GM13976 (cell line): ENCODE data around the gene TRIM62.

Source experiments
- DNase-seq: peaks from one replicate; pipeline ENCODE4 v3.0.0; 2012; ENCODE audit warnings: low spot score
- CTCF ChIP-seq: IDR thresholded peaks from 2 replicates; pipeline ENCODE4 v1.5.1; 2012; ENCODE audit warnings: borderline replicate concordance, mild to moderate bottlenecking; ENCODE audit not compliant: insufficient read depth; ENCODE audit errors: extremely low read depth, missing control alignments, control extremely low read depth
- in situ Hi-C: fragments of 300-500 bp; cut with MboI; formaldehyde crosslinking; loops from one replicate; pipeline ENCODE4 v1.12.0; 2022; ENCODE audit warnings: low sequenced_read_pairs, mixed read lengths, inconsistent platforms; ENCODE audit not compliant: unreplicated experiment

The TRIM62 gene

DNA sequence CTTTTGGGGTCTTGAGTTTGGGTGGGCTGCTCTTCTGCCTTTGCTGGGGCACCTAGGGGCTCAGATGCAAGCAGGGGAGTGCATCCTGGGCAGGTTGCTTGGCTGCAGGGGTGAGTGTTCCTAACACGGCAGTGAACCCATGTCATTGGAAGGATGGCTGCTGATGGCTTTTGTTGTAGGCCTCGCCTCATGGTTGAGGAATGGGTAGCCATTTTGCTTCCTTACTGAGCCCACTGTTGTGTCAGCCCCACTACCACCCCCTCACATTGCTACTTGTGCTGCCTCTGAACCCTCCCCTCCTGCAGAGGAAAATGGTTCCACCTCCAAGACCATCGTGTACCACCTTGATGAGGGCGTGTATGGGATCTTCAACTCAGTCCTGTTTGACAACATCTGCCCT lies 84.1 kb downstream of the TRIM62 start:
- in situ Hi-C loops, result no loop called here
- TF ChIP-seq CTCF, result no peak
- DNase-seq, result no peak

GRCh38 chr1:33097137-33097611 lies 84.7 kb downstream of the TRIM62 start:
- TF ChIP-seq CTCF, result no peak
- in situ Hi-C loops, result no loop called here
- no peak for DNase-seq

GRCh38 chr1:33096363-33097005 lies 85.4 kb downstream of the TRIM62 start:
- no peak for DNase-seq
- in situ Hi-C loops, result no loop called here

More at GRCh38 chr1:33096363-33097005, 85.4 kb downstream of the TRIM62 start:
- TF ChIP-seq CTCF, result no peak
